HEK293 (cell line): ENCODE measurements around the gene STARD3.

Experiments
- BCL11B ChIP-seq: fragments of 450-650 bp; formaldehyde crosslinking; IDR thresholded peaks from 2 replicates; pipeline ENCODE4 v1.5.1; 2016; ENCODE audit warnings: low read depth, missing biosample characterization, missing genetic modification characterization
- CTCF ChIP-seq: fragments of 450-650 bp; formaldehyde crosslinking; IDR thresholded peaks from 2 replicates; pipeline ENCODE4 v1.5.1; 2016; ENCODE audit warnings: missing biosample characterization, missing genetic modification characterization
- FEZF1 ChIP-seq: fragments of 450-650 bp; formaldehyde crosslinking; IDR thresholded peaks from 2 replicates; pipeline ENCODE4 v1.5.1; 2016; ENCODE audit warnings: missing biosample characterization, missing genetic modification characterization
- IKZF3 ChIP-seq: fragments of 450-650 bp; IDR thresholded peaks from 2 replicates; pipeline ENCODE4 v1.5.0; 2018; ENCODE audit warnings: missing biosample characterization, mild to moderate bottlenecking, missing genetic modification characterization, moderate library complexity
- MEIS1 ChIP-seq: sonication (generic); formaldehyde crosslinking; IDR thresholded peaks from 2 replicates; pipeline ENCODE4 v1.8.1; 2022; ENCODE audit warnings: missing genetic modification reagents, mild to moderate bottlenecking, borderline replicate concordance
- OSR2 ChIP-seq: fragments of 450-650 bp; formaldehyde crosslinking; IDR thresholded peaks from 2 replicates; pipeline ENCODE4 v1.5.1; 2016; ENCODE audit warnings: missing biosample characterization, missing genetic modification characterization
- PBX3 ChIP-seq: sonication (generic); formaldehyde crosslinking; IDR thresholded peaks from 2 replicates; pipeline ENCODE4 v1.8.1; 2022; ENCODE audit warnings: mild to moderate bottlenecking, moderate library complexity, missing genetic modification reagents
- ZBTB11 ChIP-seq: fragments of 450-650 bp; formaldehyde crosslinking; conservative IDR thresholded peaks from 2 replicates; pipeline ENCODE4 v1.5.1; 2016; ENCODE audit warnings: low read depth, missing biosample characterization, missing genetic modification characterization
- ZBTB20 ChIP-seq: fragments of 450-650 bp; formaldehyde crosslinking; IDR thresholded peaks from 2 replicates; pipeline ENCODE4 v1.5.1; 2016; ENCODE audit warnings: missing biosample characterization, missing genetic modification characterization
- ZFP3 ChIP-seq: fragments of 450-650 bp; formaldehyde crosslinking; IDR thresholded peaks from 2 replicates; pipeline ENCODE4 v1.5.1; 2016; ENCODE audit warnings: low read depth, missing biosample characterization, missing genetic modification characterization
- ZNF133 ChIP-seq: fragments of 450-650 bp; formaldehyde crosslinking; IDR thresholded peaks from 2 replicates; pipeline ENCODE4 v1.5.1; 2016; ENCODE audit warnings: missing biosample characterization, missing genetic modification characterization
- ZNF175 ChIP-seq: fragments of 450-650 bp; formaldehyde crosslinking; IDR thresholded peaks from 2 replicates; pipeline ENCODE4 v1.5.1; 2016; ENCODE audit warnings: missing biosample characterization, missing genetic modification characterization
- ZNF2 ChIP-seq: fragments of 450-650 bp; formaldehyde crosslinking; IDR thresholded peaks from 2 replicates; pipeline ENCODE4 v1.5.1; 2016; ENCODE audit warnings: missing biosample characterization, missing genetic modification characterization
- ZNF211 ChIP-seq: fragments of 450-650 bp; formaldehyde crosslinking; IDR thresholded peaks from 2 replicates; pipeline ENCODE4 v1.5.1; 2016; ENCODE audit warnings: low read depth, missing biosample characterization, missing genetic modification characterization
- ZNF248 ChIP-seq: fragments of 450-650 bp; formaldehyde crosslinking; IDR thresholded peaks from 2 replicates; pipeline ENCODE4 v1.5.1; 2017; ENCODE audit warnings: missing biosample characterization, missing genetic modification characterization
- ZNF266 ChIP-seq: fragments of 450-650 bp; formaldehyde crosslinking; IDR thresholded peaks from 2 replicates; pipeline ENCODE4 v1.5.1; 2016; ENCODE audit warnings: missing biosample characterization, missing genetic modification characterization, low read depth
- ZNF335 ChIP-seq: fragments of 450-650 bp; formaldehyde crosslinking; conservative IDR thresholded peaks from 2 replicates; pipeline ENCODE4 v1.5.1; 2016; ENCODE audit warnings: missing biosample characterization, missing genetic modification characterization
- ZNF341 ChIP-seq: fragments of 450-650 bp; formaldehyde crosslinking; IDR thresholded peaks from 2 replicates; pipeline ENCODE4; 2016; ENCODE audit warnings: low read depth, missing biosample characterization, missing genetic modification characterization
- ZNF350 ChIP-seq: fragments of 450-650 bp; formaldehyde crosslinking; IDR thresholded peaks from 2 replicates; pipeline ENCODE4 v1.5.0; 2017; ENCODE audit warnings: missing biosample characterization, mild to moderate bottlenecking, missing genetic modification characterization
- ZNF416 ChIP-seq: fragments of 450-650 bp; formaldehyde crosslinking; IDR thresholded peaks from 2 replicates; pipeline ENCODE4 v1.5.1; 2016; ENCODE audit warnings: missing biosample characterization, missing genetic modification characterization
- ZNF473 ChIP-seq: fragments of 450-650 bp; formaldehyde crosslinking; IDR thresholded peaks from 2 replicates; pipeline ENCODE4 v1.5.1; 2017; ENCODE audit warnings: missing biosample characterization, missing genetic modification characterization
- ZNF521 ChIP-seq: fragments of 450-650 bp; formaldehyde crosslinking; IDR thresholded peaks from 2 replicates; pipeline ENCODE4 v1.5.1; 2017; ENCODE audit warnings: missing biosample characterization, mild to moderate bottlenecking, missing genetic modification characterization
- ZNF530 ChIP-seq: fragments of 450-650 bp; formaldehyde crosslinking; IDR thresholded peaks from 2 replicates; pipeline ENCODE4 v1.5.1; 2016; ENCODE audit warnings: low read depth, missing biosample characterization, missing genetic modification characterization
- ZNF544 ChIP-seq: fragments of 450-650 bp; formaldehyde crosslinking; IDR thresholded peaks from 2 replicates; pipeline ENCODE4 v1.5.0; 2017; ENCODE audit warnings: missing biosample characterization, missing genetic modification characterization
- ZNF560 ChIP-seq: fragments of 450-650 bp; formaldehyde crosslinking; IDR thresholded peaks from 2 replicates; pipeline ENCODE4 v1.5.1; 2017; ENCODE audit warnings: missing biosample characterization, missing genetic modification characterization, borderline replicate concordance
- ZNF596 ChIP-seq: fragments of 450-650 bp; IDR thresholded peaks from 2 replicates; pipeline ENCODE4 v1.5.0; 2018; ENCODE audit warnings: missing biosample characterization, mild to moderate bottlenecking, missing genetic modification characterization, moderate library complexity
- ZNF600 ChIP-seq: fragments of 450-650 bp; formaldehyde crosslinking; IDR thresholded peaks from 2 replicates; pipeline ENCODE4 v1.5.1; 2016; ENCODE audit warnings: missing biosample characterization, missing genetic modification characterization
- ZNF645 ChIP-seq: fragments of 450-650 bp; formaldehyde crosslinking; IDR thresholded peaks from 2 replicates; pipeline ENCODE4; 2016; ENCODE audit warnings: missing biosample characterization, missing genetic modification characterization
- ZNF660 ChIP-seq: fragments of 450-650 bp; IDR thresholded peaks from 2 replicates; pipeline ENCODE4 v1.5.1; 2018; ENCODE audit warnings: missing biosample characterization, mild to moderate bottlenecking, missing genetic modification characterization
- ZNF701 ChIP-seq: fragments of 450-650 bp; formaldehyde crosslinking; IDR thresholded peaks from 2 replicates; pipeline ENCODE4 v1.5.1; 2016; ENCODE audit warnings: missing biosample characterization, missing genetic modification characterization
- ZNF707 ChIP-seq: fragments of 450-650 bp; formaldehyde crosslinking; IDR thresholded peaks from 2 replicates; pipeline ENCODE4 v1.5.1; 2016; ENCODE audit warnings: missing biosample characterization, missing genetic modification characterization
- ZSCAN23 ChIP-seq: fragments of 450-650 bp; formaldehyde crosslinking; IDR thresholded peaks from 2 replicates; pipeline ENCODE4 v1.5.1; 2016; ENCODE audit warnings: missing biosample characterization, missing genetic modification characterization
- TF ChIP-seq, protein P1 (sequence below): fragments of 450-650 bp; formaldehyde crosslinking; IDR thresholded peaks from 2 replicates; pipeline ENCODE4 v1.5.1; 2016; ENCODE audit warnings: missing biosample characterization, missing genetic modification characterization

The STARD3 gene

GRCh38 chr17:39623356-39623950 lies 13.5 kb upstream of the STARD3 start (continued):
- TF ChIP-seq ZNF341 (tag by site-specific recombination) (no peak), ZFP3 (no peak), ZNF266 (no peak), ZNF530 (tag by site-specific recombination) (no peak), ZNF521 (tag by site-specific recombination) (no peak), ZBTB20 (tag by site-specific recombination) (no peak), ZSCAN23 (tag by site-specific recombination) (no peak), PBX3 (CRISPR knock-in tag) (no peak), ZNF596 (tag by site-specific recombination) (no peak), ZNF350 (no peak), ZNF707 (tag by site-specific recombination) (no peak), ZNF544 (tag by site-specific recombination) (no peak), ZNF701 (no peak), ZNF248 (tag by site-specific recombination) (no peak), ZNF660 (tag by site-specific recombination) (no peak), CTCF (tag by site-specific recombination) (peak; percentile 73), BCL11B (tag by site-specific recombination) (0 out of 2 replicates have a peak, but pooled peaks have one; percentile 18), ZNF645 (tag by site-specific recombination) (no peak), ZNF416 (no peak), ZBTB11 (tag by site-specific recombination) (peak; percentile 81), IKZF3 (tag by site-specific recombination) (no peak), ZNF335 (tag by site-specific recombination) (0 out of 2 replicates have a peak, but pooled peaks have one; percentile 5), MEIS1 (no peak), ZNF473 (no peak), ZNF211 (no peak), FEZF1 (no peak), OSR2 (tag by site-specific recombination) (no peak), ZNF175 (tag by site-specific recombination) (no peak), ZNF560 (tag by site-specific recombination) (no peak), ZNF133 (tag by site-specific recombination) (no peak), ZNF600 (tag by site-specific recombination) (peak; percentile 85), ZNF2 (tag by site-specific recombination) (peak; percentile 76)
- TF ChIP-seq, protein P1, sequence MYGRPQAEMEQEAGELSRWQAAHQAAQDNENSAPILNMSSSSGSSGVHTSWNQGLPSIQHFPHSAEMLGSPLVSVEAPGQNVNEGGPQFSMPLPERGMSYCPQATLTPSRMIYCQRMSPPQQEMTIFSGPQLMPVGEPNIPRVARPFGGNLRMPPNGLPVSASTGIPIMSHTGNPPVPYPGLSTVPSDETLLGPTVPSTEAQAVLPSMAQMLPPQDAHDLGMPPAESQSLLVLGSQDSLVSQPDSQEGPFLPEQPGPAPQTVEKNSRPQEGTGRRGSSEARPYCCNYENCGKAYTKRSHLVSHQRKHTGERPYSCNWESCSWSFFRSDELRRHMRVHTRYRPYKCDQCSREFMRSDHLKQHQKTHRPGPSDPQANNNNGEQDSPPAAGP (tag by site-specific recombination): no peak
- TF ChIP-seq, all 188 proteins: peak for 8
